Measurements from ENCODE around the gene BRAF.

- no peak for TF ChIP-seq CTCF (conservative IDR thresholded peaks at IDR 0.05; ENCODE audit: low read depth, low read length)
- TF ChIP-seq EZH2 (IDR thresholded peaks at IDR 0.05; ENCODE audit: low read length, unreplicated experiment): no peak
- no peak for TF ChIP-seq EZH2phosphoT487 (IDR thresholded peaks at IDR 0.05; ENCODE audit: borderline replicate concordance, low read length)
Observed at GRCh38 chr7:140972344-140972743, 47.6 kb upstream of the BRAF start.

Data from PC-3 (cell line).